HG02981 (cell line): ENCODE results near the gene TMEM108.

Experiments used
- ATAC-seq: cut with Tn5 transposase; IDR thresholded peaks from one replicate; pipeline ENCODE4 v1.9.1; 2021; ENCODE audit warnings: mild to moderate bottlenecking, moderate library complexity; ENCODE audit not compliant: unreplicated experiment

TMEM108 gene

DNA sequence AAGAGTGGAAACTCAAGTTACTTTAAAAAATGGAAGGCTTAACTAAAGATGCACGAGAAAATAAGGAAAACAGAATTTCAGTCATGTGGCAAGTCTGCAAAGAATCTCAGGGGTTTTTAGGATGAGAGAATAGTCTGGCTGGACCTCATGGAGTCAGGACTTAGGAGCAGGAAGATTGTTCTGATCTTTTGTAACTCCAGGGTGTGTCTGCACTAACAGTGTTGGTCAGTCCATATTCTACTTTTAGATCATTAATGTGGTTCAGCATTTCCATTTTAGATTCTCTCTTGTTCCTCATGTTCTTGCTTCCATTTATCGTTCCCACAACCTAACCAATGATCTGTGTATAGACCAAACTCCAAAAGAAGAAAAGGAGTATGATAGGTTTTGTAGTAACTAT is 15.3 kb downstream of the TMEM108 start:
- ATAC-seq = no peak

DNA sequence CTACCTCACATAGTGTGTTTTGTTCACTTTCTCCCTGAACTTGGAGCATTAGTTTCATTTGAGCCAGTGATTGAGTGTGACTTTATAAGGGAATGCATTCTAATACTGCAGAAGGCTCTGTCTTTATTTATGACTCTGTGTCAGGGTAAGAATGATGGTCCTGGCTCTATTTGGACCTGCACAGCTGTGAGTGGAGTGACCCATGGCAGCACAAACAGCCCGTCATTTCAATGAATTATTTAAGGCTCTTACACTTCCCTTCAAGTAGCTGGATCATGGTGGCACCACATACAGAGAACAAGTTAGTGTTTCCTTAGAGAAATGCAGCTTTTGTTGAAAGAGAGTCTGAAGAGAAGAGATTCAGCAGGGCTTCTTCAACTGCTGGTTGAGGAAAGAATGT is 16.4 kb downstream of the TMEM108 start:
- no peak for ATAC-seq

DNA sequence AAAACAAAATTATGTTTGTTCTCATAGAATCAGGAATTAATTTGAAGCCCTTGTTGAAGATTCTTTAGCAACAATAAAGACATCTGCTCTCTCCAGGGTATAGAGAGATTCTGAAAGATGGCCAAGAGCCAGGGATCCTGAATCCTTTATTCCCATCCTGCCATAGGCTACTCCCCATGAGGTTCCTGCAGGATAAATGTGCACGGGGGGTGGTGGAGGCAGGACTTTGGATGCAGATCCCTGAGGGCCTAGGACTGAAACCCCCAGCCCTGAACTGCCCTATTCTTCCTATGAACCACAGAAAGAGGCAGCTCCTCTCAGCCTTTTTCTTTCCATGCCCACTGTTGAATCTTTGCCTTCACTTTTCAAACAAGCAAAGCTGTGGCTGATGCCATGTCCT is 17.1 kb downstream of the TMEM108 start:
- ATAC-seq = no peak

DNA sequence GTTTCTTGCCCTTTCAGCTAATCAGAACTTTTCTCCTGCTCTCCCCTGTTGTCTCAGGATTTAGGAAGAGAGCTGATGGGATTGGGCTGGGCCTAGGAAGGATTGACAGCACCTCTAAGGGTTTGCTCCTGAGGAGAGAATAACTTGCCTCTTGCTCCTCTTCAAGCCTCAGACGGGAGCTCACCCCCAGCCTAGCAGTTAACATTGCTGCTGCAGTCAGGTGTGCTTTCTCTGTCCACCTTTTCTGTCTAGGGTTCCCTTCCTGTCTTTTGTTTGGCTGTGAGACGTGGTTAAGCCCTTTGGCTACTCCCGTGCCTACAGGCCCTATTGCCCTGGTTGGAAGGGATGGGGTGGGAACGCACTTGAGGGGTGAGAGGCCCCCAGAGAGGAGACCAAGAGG is 20.1 kb downstream of the TMEM108 start:
- no peak for ATAC-seq

DNA sequence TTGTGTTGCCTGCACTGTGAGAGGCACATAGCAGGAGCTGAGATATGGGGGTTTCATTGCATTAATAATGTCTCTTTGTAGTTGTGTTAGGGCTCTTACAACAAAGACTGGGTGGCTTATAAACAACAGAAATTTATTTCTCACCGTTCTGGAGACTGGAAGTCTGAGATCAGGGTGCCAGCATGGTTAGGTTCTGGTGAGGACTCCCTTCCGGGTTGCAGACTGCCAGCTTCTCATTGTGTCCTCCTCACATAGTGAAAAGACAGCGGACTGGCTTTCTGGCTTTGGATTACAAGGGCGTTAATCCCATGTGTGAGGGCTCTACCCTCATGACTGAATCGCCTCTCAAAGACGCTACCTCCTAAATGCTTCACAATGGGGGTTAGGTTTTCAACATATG is 20.6 kb downstream of the TMEM108 start:
- ATAC-seq = no peak

DNA sequence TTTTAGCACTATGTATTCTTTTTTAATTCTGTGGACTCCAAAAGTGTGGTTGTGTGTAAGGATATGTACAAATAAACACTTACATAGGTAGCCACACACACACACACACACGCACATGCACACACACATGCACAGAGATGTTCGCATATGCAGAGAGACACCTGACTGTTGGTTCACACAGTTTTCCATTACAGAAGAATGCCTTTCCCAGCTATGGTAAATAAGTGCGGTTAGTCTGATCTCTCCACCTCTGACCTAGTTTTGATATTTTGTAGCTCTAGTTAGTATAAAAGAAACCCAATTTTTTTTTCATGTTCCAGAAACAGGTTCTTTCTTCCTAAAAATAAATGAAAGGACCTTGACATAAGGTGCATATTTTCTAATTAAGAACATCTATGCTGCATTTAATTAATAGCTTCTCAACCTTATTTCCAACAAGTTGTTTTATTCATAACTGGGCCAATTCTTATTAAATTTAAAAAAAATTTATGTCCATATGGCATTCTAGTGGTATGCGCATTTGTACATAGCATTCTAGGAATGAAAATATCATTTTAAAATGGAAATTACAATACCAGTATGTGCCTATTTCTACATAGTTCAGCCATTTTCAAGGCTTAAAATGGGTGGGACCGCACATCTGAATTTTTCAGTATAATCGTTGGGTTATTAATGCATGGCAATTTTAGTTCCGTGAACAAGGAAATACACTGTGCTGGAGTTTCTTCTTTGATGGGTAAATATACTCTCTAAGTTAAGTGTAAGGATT is 27.2 kb downstream of the TMEM108 start:
- no peak for ATAC-seq

DNA sequence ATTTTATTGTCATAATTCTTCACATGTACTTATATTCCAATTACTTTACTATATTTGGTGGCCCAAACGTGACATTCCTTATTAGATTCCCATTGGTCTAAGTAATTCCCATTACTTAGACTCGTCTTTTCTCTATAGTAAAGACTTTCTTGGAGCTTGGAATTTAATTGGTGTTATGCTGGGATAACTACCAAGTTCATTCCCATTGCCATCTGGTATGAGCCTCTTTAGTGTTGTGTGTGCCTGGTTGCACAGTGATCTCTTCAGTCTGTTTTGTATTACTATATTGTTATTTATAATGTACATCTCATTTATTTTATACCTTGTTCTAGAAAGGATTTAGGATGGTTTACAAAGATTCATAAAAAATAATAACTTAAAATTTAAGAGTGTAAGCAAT is 27.8 kb downstream of the TMEM108 start:
- no peak for ATAC-seq

DNA sequence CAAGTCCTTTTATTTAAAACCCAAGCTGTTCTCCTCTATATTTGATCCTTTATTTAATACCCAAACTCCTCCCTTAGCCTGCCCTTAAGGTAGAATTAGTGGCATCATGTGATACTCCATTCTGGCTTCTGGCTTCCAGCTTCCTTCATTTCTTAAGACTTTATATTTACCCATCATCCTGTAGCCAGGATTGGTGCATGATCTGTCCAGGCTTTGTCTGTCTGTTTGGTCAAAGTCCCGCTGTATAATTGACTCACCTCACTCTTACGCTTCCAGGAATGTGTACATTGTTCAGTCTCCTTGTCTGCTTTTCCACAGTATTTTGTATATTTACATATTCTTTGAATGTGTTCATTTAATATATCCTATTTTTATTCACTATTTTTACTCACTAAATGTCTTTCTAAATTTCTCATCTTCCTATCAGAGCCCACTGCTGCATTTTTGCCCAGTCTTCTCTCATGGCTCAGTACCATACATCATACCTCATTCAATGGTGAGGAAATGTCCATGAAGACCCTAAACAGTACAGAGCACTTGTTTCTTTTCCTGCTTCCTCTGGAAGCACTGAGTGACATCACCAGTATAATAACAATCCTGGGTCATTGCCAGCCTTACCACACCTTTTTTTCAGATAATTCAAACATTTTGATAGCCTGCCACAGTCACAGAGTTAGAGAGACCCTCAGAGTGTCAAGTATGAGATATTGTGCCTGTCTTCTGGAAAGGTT is 31.5 kb downstream of the TMEM108 start:
- no peak for ATAC-seq

DNA sequence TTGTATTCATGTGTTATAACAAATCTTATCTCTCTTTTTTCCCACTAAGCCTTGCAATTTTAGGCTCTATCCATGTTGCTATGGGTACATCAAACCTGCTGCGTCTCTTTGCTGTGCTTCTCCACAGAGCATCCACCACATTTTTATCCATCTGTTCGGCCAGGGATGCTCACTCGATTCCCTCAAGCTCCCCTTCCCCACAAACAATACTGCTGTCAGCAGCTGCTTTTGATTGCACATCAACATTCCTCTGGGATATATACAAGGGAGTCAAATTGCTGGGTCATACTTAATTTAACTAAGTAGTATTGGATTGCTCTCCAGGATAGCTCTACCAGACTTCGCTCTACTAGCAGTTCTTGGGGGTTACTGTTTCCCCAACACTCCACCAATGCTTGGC is 36.8 kb downstream of the TMEM108 start:
- ATAC-seq = no peak

DNA sequence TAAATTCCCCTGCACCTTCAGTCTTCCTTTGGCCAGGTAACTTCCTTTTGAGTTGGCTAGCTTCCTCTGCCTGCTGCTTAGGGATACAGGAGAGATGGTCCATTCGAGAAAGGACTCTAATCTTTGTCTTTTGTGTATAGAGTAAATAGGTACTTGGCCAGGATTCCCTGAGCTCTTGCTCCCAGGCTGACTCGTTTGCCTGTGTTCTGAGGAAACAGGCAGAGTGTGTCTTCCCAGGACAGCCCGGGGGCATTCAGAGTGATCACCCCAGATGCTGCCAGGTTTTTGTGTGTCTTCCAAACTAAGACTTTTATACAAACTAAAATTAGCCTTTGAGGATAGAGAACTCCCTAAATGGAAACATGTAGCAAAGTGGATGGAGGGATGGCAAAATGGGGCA is 39.5 kb downstream of the TMEM108 start:
- no peak for ATAC-seq

DNA sequence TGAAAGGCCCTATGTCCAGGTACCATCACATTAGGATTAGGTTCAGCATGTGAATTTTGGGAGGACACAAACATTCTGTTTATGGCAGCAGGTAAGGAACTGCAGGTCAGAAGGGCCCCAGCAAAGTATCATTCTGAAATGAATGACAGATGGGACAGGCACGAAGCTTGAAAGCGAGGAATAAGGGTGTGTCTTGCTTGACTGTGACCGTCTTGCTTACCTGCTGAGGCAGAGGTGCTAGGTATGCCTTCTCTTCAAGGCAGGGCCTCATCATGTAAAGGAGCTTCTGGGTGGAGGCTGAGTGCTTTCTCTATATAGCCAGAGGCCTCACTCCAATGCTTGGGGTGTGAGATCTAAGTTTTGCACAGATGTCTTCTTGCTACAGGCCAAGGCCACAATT is 41.4 kb downstream of the TMEM108 start:
- no peak for ATAC-seq

DNA sequence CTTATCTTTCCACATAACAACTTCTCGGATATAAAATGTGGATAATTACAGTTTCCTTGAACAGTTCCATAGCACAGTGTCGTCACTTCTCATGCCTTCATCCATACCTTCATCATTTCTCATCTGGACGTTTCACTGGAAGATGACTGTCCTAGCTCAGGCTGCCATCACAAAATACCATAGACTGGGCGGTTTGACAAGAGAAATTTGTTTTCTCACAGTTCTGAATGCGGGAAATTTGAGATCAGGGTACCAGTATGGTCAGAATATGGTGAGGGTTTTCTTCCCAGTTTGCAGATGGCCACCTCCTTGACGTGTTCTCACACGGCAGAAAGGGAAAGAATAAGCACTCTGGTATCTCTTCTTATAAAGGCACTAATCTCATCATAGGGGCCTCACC is 42.8 kb downstream of the TMEM108 start:
- ATAC-seq = no peak

DNA sequence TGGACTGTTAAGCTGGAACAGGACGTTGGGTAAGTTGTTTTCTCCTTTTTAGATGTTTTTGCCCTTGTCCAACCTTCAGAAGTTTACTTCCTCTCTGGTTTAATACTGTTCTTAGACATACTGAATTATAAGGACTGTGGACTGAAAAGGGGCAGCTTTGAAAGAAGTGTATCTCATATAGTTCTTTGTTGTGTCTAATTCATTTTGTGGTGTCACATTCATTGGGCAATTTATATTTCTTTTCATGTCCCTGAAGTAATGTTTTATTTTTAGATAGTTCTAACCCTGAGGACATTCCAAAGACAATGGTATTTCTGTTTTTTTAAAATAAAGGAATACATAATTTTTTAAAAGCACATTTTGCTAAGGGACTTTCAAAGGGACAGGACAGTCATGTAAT is 45.2 kb downstream of the TMEM108 start:
- ATAC-seq = no peak

DNA sequence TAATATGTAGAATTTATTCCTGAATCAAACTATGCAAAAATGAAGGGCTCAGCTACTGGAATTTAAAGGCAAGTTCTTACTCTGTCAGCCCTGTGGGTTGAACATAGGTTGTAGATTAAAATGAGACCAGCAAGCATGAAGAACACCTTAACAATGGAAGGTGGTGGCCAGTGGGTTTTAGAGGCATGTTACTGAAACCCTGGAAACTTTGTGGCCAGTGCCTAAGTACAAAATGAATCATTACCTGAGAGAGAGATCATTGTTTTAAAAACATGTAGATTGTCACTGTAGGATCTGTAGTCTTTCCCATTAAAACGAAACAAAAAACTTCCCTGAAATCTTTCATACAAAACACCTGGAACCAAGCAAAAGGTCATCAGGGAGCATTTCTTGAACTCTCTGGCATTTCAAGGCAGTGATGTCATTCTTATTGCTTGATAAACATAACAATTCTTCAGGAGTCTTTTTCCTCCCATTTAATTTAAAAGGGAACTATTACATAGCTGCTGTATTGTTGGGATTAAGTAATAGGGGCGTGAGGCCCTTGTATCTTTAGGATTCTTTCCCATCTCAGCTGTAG is 51.8 kb downstream of the TMEM108 start:
- no peak for ATAC-seq

DNA sequence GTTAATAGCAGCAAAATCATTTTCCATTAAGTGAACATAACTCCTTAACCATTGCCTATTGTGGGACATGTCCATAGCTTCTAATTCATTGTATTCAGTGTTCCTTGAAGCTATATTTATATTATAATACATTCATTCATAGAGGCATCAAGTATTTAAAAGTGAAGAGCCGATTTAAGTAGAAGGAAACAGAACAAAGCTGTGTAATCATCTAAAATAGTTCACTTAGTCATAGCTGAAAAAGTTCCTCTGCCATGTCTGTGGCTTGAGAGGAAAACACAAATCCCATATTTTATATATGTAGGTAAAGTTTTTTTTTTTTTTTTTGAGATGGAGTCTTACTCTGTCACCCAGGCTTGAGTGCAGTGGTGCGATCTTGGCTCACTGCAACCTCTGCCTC is 54.5 kb downstream of the TMEM108 start:
- ATAC-seq = no peak

DNA sequence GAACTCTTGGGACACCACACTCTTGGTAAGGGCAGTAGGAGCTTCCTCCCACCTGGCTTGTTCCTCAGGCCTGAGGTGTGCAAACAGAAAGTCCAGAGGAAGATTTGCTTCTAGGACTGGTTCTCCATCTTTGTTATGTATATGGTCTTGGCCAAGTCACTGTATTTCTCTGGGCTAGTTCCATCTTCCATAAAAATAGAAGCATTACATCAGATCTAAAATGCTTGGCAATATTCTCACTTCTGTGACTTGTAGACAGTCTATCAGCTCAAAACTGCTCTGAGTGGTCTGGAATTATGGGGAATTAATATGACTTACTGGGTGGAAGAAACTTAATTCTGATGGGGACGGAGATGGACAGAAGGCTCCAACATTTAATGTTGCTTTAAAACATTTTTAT is 55.2 kb downstream of the TMEM108 start:
- ATAC-seq = no peak

DNA sequence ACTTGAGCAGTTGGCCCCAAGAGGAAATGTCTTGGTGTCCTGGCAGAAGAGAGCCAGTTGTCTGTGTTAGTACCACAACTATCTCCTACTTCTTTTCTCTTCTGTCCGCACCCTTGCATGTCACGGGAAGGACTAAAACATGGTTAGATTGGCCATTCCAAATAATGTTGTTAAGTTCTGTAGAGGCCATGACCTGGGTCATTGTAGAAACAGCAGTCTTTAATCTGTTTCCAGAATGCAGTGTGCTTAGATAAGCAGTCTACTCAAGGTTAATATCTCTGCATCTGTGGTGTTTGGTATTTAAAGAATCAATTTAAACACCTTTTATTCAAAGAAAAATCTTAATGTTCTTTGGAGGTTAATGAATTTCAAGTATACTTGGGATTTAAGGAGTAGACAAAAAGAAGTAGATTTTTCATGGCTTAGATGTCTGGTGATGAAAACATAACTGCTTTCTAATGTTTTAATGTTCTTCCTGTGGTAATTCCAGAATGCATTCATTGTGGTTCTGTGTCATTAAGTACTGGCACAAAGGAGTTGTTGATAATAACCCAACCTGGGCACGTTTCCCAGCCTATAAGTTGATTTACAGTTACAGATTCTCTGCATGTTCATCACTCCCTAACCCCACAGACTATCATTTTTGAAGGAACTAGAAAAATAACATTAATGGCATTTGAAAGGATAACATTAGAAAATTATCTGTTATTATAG is 58.9 kb downstream of the TMEM108 start:
- ATAC-seq = no peak

DNA sequence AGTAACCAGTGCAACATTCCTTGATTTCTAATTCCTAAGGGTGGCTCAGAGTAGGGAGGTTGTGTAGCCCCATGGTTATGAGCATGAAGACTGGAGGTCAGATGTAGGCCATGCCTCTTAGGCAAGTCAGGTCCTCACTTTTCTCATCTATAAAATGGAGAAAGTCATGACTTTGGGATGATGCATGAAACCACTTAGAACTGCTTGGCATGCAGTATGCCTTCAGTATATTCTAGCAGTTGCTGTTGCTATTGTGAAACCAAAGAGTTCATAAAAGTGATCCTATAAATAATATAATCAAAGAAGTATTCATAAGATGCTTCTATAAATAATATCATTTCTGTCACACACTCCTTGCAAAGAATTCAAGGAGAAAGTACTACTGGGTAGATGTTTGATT is 65.5 kb downstream of the TMEM108 start:
- no peak for ATAC-seq

DNA sequence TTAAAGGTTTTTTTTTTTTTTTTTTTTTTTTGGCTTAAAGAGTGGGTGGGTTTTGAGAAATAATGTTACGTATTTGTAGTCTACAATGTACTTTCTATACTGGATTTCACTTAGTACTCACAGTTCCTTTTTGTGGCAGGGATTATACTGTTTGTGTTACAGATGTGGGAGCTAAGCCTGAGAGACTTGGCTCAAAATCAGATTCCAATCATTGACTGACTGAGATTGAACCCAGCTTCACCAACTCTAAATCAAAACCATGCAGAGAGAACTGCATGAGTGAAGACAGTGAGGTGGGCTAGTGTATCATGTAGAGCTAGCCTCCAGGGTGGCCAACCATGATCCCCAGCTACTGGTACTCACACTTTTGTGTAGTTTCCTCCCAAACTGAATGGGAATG is 68.0 kb downstream of the TMEM108 start:
- no peak for ATAC-seq

DNA sequence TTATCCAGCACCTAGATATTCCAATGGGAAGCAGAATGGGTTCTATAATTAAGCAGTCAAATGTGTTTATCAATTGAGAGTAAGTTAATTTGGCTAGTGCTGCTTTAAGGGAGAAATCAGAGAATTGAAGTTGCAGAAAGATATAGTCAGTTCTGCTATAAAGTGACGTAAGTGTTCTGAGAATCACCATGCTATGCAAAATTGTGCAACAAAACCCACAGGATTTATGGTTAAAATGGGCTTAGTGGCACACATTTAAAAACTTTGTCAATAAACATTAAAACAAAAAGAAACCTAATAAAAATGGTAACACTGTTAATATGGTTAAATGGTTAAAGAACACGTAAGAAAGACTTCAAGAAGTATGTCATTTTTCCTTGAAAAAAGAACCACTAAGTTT is 74.5 kb downstream of the TMEM108 start:
- ATAC-seq = no peak

DNA sequence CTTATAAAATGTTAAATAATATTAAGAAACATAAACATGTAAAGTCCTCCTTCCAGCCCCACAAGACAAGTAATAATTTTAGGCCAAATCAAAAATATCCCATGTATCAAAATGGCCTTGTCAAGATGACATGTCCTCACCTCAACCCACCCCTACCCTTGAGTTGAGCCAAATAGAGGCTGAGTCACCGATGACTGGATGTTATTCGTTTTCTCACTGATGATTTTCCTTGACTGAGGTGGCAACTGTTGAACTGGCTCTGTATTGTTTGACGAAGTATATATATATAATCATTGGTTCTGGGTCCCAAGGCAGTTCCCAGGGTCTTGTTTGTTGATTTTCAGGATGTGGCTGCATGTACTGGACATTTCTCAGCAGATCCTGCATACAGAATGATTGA is 75.3 kb downstream of the TMEM108 start:
- ATAC-seq = no peak
